H9 (cell line): Measurements from ENCODE around the gene TIAM1. TPM values are rescaled to one million over a fixed set of nuclear protein-coding genes. Genes with fewer than 3 reads are reported as not detected.
A peak's percentile ranks its signal among the peaks of the same experiment; 100 is the strongest.

Experiments used
- DNase-seq: peaks from one replicate; pipeline ENCODE4 v3.0.0-alpha.2; 2017
- H2AFZ ChIP-seq: one replicate; pipeline ENCODE4 v1.6.1; 2013; ENCODE audit warnings: mild to moderate bottlenecking, low read length, control low read depth, moderate library complexity
- H2AK5ac ChIP-seq: 2 replicates; pipeline ENCODE4 v1.6.1; 2013; ENCODE audit warnings: low read length, control low read depth, mixed read lengths; ENCODE audit not compliant: insufficient read length
- H2BK120ac ChIP-seq: one replicate; pipeline ENCODE4 v1.6.1; 2013; ENCODE audit warnings: low read depth, mild to moderate bottlenecking, low read length, control low read depth, inconsistent platforms; ENCODE audit not compliant: poor library complexity, severe bottlenecking
- H2BK12ac ChIP-seq: 2 replicates; pipeline ENCODE4 v1.6.1; 2013; ENCODE audit warnings: low read length, control low read depth, mixed read lengths, low read depth; ENCODE audit not compliant: insufficient read length
- H2BK15ac ChIP-seq: 2 replicates; pipeline ENCODE4 v1.6.1; 2013; ENCODE audit warnings: low read depth, low read length, control low read depth
- H2BK20ac ChIP-seq: one replicate; pipeline ENCODE4 v1.6.1; 2013; ENCODE audit warnings: low read depth, mild to moderate bottlenecking, low read length, control low read depth, inconsistent platforms; ENCODE audit not compliant: poor library complexity, severe bottlenecking
- H2BK5ac ChIP-seq: 2 replicates; pipeline ENCODE4 v1.6.1; 2013; ENCODE audit warnings: low read length, control low read depth, mixed read lengths; ENCODE audit not compliant: insufficient read length
- H3K14ac ChIP-seq: 2 replicates; pipeline ENCODE4 v1.6.1; 2013; ENCODE audit warnings: low read length, control low read depth; ENCODE audit not compliant: insufficient read depth
- H3K18ac ChIP-seq: 2 replicates; pipeline ENCODE4 v1.6.1; 2013; ENCODE audit warnings: low read depth, mild to moderate bottlenecking, mixed read lengths, low read length, control low read depth; ENCODE audit not compliant: insufficient read length
- H3K23ac ChIP-seq: 2 replicates; pipeline ENCODE4 v1.6.1; 2013; ENCODE audit warnings: low read length, control low read depth, mixed read lengths, low read depth; ENCODE audit not compliant: insufficient read length
- H3K23me2 ChIP-seq: 2 replicates; pipeline ENCODE4 v1.6.1; 2013; ENCODE audit warnings: low read depth, mild to moderate bottlenecking, mixed read lengths, low read length, control low read depth; ENCODE audit not compliant: insufficient read length, poor library complexity, severe bottlenecking
- H3K27ac ChIP-seq: 2 replicates; pipeline ENCODE4 v1.5.1; 2013; ENCODE audit warnings: low read length, control low read depth, mixed read lengths, low read depth; ENCODE audit not compliant: insufficient read length
- H3K27me3 ChIP-seq: 2 replicates; pipeline ENCODE4 v1.6.1; 2013; ENCODE audit warnings: low read length, control low read depth, inconsistent platforms; ENCODE audit not compliant: insufficient read depth
- H3K4ac ChIP-seq: 2 replicates; pipeline ENCODE4 v1.6.1; 2013; ENCODE audit warnings: low read depth, mild to moderate bottlenecking, control low read depth, inconsistent platforms, low read length, moderate library complexity
- H3K4me1 ChIP-seq: 2 replicates; pipeline ENCODE4 v1.6.1; 2013; ENCODE audit warnings: low read length, control low read depth, inconsistent platforms; ENCODE audit not compliant: insufficient read depth
- H3K4me2 ChIP-seq: 2 replicates; pipeline ENCODE4 v1.6.1; 2013; ENCODE audit warnings: low read length, control low read depth, mixed read lengths; ENCODE audit not compliant: insufficient read length, insufficient read depth
- H3K56ac ChIP-seq: 2 replicates; pipeline ENCODE4 v1.6.1; 2013; ENCODE audit warnings: low read depth, mild to moderate bottlenecking, mixed read lengths, low read length, control low read depth; ENCODE audit not compliant: insufficient read length
- H3K79me1 ChIP-seq: 2 replicates; pipeline ENCODE4 v1.6.1; 2013; ENCODE audit warnings: low read depth, mild to moderate bottlenecking, moderate library complexity, low read length, control low read depth, inconsistent platforms; ENCODE audit not compliant: insufficient read depth, poor library complexity, severe bottlenecking
- H3K79me2 ChIP-seq: 2 replicates; pipeline ENCODE4 v1.6.1; 2013; ENCODE audit warnings: low read length, control low read depth, inconsistent platforms; ENCODE audit not compliant: insufficient read depth
- H3K9ac ChIP-seq: 2 replicates; pipeline ENCODE4 v1.6.1; 2013; ENCODE audit warnings: low read length, control low read depth, mixed read lengths; ENCODE audit not compliant: insufficient read length; ENCODE audit errors: extremely low read depth
- H3K9me3 ChIP-seq: one replicate; pipeline ENCODE4 v1.6.1; 2013; ENCODE audit warnings: low read depth, low read length, inconsistent platforms; ENCODE audit not compliant: control insufficient read depth
- H3T11ph ChIP-seq: one replicate; pipeline ENCODE4 v1.6.1; 2013; ENCODE audit warnings: mild to moderate bottlenecking, low read length, control low read depth, inconsistent platforms
- H4K20me1 ChIP-seq: one replicate; pipeline ENCODE4 v1.6.1; 2013; ENCODE audit not compliant: control insufficient read depth, insufficient read length, insufficient read depth
- H4K5ac ChIP-seq: 2 replicates; pipeline ENCODE4 v1.6.1; 2013; ENCODE audit warnings: low read depth, mild to moderate bottlenecking, mixed read lengths, low read length, control low read depth; ENCODE audit not compliant: insufficient read length
- H4K8ac ChIP-seq: replicated peaks from 2 replicates; pipeline ENCODE4 v1.6.1; 2013; ENCODE audit warnings: low read length, control low read depth, mixed read lengths, low read depth; ENCODE audit not compliant: insufficient read length
- H4K91ac ChIP-seq: 2 replicates; pipeline ENCODE4 v1.6.1; 2013; ENCODE audit warnings: low read depth, mild to moderate bottlenecking, moderate library complexity, mixed read lengths, low read length, control low read depth; ENCODE audit not compliant: insufficient read length
- H3K27ac Mint-ChIP-seq, 3 experiments: 2 replicates in 2 of 3; 3 replicates in 1 of 3; pipeline ENCODE4 v1.8.0; 2020 to 2021; ENCODE audit warnings: mixed read lengths in 3 of 3, mild to moderate bottlenecking in 1 of 3, moderate library complexity in 1 of 3
- H3K27me3 Mint-ChIP-seq: 2 replicates; pipeline ENCODE4 v1.8.0; 2021; ENCODE audit warnings: low read depth, mild to moderate bottlenecking, moderate library complexity, mixed read lengths
- H3K36me3 Mint-ChIP-seq, 3 experiments: 2 replicates in 2 of 3; 3 replicates in 1 of 3; pipeline ENCODE4 v1.8.0; 2020 to 2021; ENCODE audit warnings: low read depth in 3 of 3, mixed read lengths in 3 of 3; ENCODE audit not compliant: insufficient read depth in 1 of 3
- H3K4me1 Mint-ChIP-seq, 2 experiments: 2 replicates each; pipeline ENCODE4 v1.8.0; 2020; ENCODE audit warnings: mixed read lengths in 2 of 2
- H3K4me3 Mint-ChIP-seq, 2 experiments: 2 replicates in 1 of 2; 3 replicates in 1 of 2; pipeline ENCODE4 v1.8.0; 2020 to 2021; ENCODE audit warnings: mild to moderate bottlenecking in 2 of 2, mixed read lengths in 2 of 2, moderate library complexity in 1 of 2
- H3K9me3 Mint-ChIP-seq, 2 experiments: 2 replicates in 1 of 2; 3 replicates in 1 of 2; pipeline ENCODE4 v1.8.0; 2020; ENCODE audit warnings: mild to moderate bottlenecking in 2 of 2, mixed read lengths in 2 of 2, moderate library complexity in 1 of 2
- WGBS: extraction: QIAGEN DNeasy Blood & Tissue Kit; methylation state at CpG from one replicate; pipeline ENCODE4 v1.1.7; 2013; ENCODE audit warnings: missing lambda C conversion rate, low lambda C conversion rate, mixed read lengths; ENCODE audit not compliant: insufficient read length; ENCODE audit errors: extremely low coverage; 5-methylcytosine and 5-hydroxymethylcytosine counted together
- total RNA-seq: library from RNA; stranded (reverse); gene quantifications from 2 replicates; pipeline ENCODE4 v1.2.1, GENCODE V29; 2021
- TF ChIP-seq, protein P1 (sequence below): fragments of 200-600 bp; sonication (generic); conservative IDR thresholded peaks from 3 replicates; pipeline ENCODE4 v1.8.0; 2021; ENCODE audit warnings: antibody characterized with exemption, mild to moderate bottlenecking

Gene TIAM1
- total RNA-seq, 1 experiment from 2014 or later: 23.1 TPM

DNA sequence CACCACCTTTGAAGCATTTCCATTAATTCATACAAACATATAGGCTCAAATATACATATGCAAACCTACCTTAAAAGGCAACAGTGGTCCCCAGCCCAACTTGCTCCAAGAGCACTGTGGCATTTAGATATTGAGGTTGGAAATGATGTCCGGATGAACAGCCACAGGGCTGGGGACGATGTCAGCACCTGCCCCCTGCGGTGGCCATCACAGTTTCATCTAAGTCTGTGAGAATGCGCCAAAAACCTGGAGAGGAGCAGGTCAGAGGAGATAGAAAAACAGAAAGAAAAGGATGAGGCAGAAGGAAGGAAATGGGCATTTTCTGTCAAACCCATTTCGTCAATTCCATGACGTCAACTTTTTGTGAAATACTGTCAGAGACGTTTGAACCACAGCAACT is 67.4 kb downstream of the TIAM1 start:
- peak overlapping the region in 1 of 3 experiments; percentile 79; a peak in 4 of 7 replicates for H3K27ac Mint-ChIP-seq
- H3K4me1 Mint-ChIP-seq: peaks cover 28 to 34% of the 10 kb centered on the region in 2 experiments
- Histone ChIP-seq H3K79me1 (no peaks in the 10 kb centered on the region), H2BK120ac (no peak overlapping the region), H3K27ac (no peak overlapping the region), H3K79me2 (no peaks in the 10 kb centered on the region), H3K56ac (no peak overlapping the region), H2AK5ac (no peak overlapping the region), H3K4me2 (no peak overlapping the region), H2BK15ac (no peak overlapping the region), H2AFZ (no peak overlapping the region), H3K4me1 (0 out of 2 replicates have a peak, but pooled peaks cover 2% of the 10 kb centered on the region), H3K18ac (no peak overlapping the region), H3K9ac (no peak overlapping the region), H2BK12ac (no peak overlapping the region), H4K5ac (no peak overlapping the region), H3T11ph (no peak overlapping the region), H3K27me3 (no peaks in the 10 kb centered on the region), H3K4ac (no peak overlapping the region), H4K91ac (no peak overlapping the region), H3K23ac (no peak overlapping the region), H3K23me2 (no peaks in the 10 kb centered on the region), H4K8ac (no peak overlapping the region), H3K9me3 (no peaks in the 10 kb centered on the region), H4K20me1 (no peaks in the 10 kb centered on the region), H2BK20ac (no peak overlapping the region), H2BK5ac (no peak overlapping the region), H3K14ac (no peak overlapping the region)
- peaks cover 0 to 8% (median 8%) of the 10 kb centered on the region in 3 experiments; a peak in 5 of 7 replicates for H3K36me3 Mint-ChIP-seq
- WGBS: no CpG with 5 or more reads among the region's 7 CpGs
- H3K27me3 Mint-ChIP-seq: no peaks in the 10 kb centered on the region
- no peak for DNase-seq
- H3K9me3 Mint-ChIP-seq: peaks cover 0 to 4% of the 10 kb centered on the region in 2 experiments; a peak in 3 of 5 replicates
- TF ChIP-seq, protein P1, sequence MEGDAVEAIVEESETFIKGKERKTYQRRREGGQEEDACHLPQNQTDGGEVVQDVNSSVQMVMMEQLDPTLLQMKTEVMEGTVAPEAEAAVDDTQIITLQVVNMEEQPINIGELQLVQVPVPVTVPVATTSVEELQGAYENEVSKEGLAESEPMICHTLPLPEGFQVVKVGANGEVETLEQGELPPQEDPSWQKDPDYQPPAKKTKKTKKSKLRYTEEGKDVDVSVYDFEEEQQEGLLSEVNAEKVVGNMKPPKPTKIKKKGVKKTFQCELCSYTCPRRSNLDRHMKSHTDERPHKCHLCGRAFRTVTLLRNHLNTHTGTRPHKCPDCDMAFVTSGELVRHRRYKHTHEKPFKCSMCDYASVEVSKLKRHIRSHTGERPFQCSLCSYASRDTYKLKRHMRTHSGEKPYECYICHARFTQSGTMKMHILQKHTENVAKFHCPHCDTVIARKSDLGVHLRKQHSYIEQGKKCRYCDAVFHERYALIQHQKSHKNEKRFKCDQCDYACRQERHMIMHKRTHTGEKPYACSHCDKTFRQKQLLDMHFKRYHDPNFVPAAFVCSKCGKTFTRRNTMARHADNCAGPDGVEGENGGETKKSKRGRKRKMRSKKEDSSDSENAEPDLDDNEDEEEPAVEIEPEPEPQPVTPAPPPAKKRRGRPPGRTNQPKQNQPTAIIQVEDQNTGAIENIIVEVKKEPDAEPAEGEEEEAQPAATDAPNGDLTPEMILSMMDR: no peak
- H3K4me3 Mint-ChIP-seq: no peak overlapping the region
